GM23248 (cell line): ENCODE results near the gene SLC6A19. TPM values are rescaled to one million over a fixed set of nuclear protein-coding genes. Genes with fewer than 3 reads are reported as not detected.

Experiments
- DNase-seq: peaks from one replicate; pipeline ENCODE4 v3.0.0-alpha.2; 2015
- H2AFZ ChIP-seq: fragments of 200-600 bp; sonication (generic); 2 replicates; pipeline ENCODE4 v1.6.1; 2016; ENCODE audit warnings: antibody characterized with exemption
- H3F3A ChIP-seq: fragments of 200-600 bp; sonication (generic); 2 replicates; pipeline ENCODE4 v1.6.1; 2016; ENCODE audit warnings: mild to moderate bottlenecking, antibody characterized with exemption, mixed run types; ENCODE audit not compliant: insufficient read depth
- H3K27ac ChIP-seq: fragments of 200-600 bp; sonication (generic); 2 replicates; pipeline ENCODE4 v1.5.1; 2016; ENCODE audit warnings: mild to moderate bottlenecking
- H3K27me3 ChIP-seq: fragments of 200-600 bp; sonication (generic); replicated peaks from 2 replicates; pipeline ENCODE4 v1.6.1; 2016; ENCODE audit warnings: mild to moderate bottlenecking; ENCODE audit not compliant: insufficient read depth
- H3K36me3 ChIP-seq: fragments of 200-600 bp; sonication (generic); 2 replicates; pipeline ENCODE4 v1.6.1; 2016; ENCODE audit warnings: low read depth, mild to moderate bottlenecking
- H3K4me1 ChIP-seq: fragments of 200-600 bp; sonication (generic); 2 replicates; pipeline ENCODE4 v1.6.1; 2016; ENCODE audit warnings: mild to moderate bottlenecking; ENCODE audit not compliant: insufficient read depth
- H3K4me2 ChIP-seq: fragments of 200-600 bp; sonication (generic); one replicate; pipeline ENCODE4 v1.6.1; 2016; ENCODE audit warnings: mild to moderate bottlenecking; ENCODE audit not compliant: unreplicated experiment
- H3K4me3 ChIP-seq: fragments of 200-600 bp; sonication (generic); 2 replicates; pipeline ENCODE4 v1.5.1; 2016; ENCODE audit warnings: mild to moderate bottlenecking
- H3K79me2 ChIP-seq: fragments of 200-600 bp; sonication (generic); 2 replicates; pipeline ENCODE4 v1.6.1; 2016; ENCODE audit warnings: mild to moderate bottlenecking; ENCODE audit not compliant: insufficient read depth
- H3K9ac ChIP-seq: fragments of 200-600 bp; sonication (generic); 2 replicates; pipeline ENCODE4 v1.6.1; 2016; ENCODE audit warnings: mild to moderate bottlenecking
- H3K9me2 ChIP-seq: fragments of 200-600 bp; sonication (generic); 2 replicates; pipeline ENCODE4 v1.6.1; 2016; ENCODE audit warnings: mixed run types, mild to moderate bottlenecking, moderate library complexity; ENCODE audit not compliant: insufficient read depth
- H3K9me3 ChIP-seq: fragments of 200-600 bp; sonication (generic); one replicate; pipeline ENCODE4 v1.6.1; 2017; ENCODE audit warnings: low read depth
- H4K20me1 ChIP-seq: fragments of 200-600 bp; sonication (generic); 2 replicates; pipeline ENCODE4 v1.6.0; 2016; ENCODE audit not compliant: insufficient read depth
- EZH2 ChIP-seq: fragments of 200-600 bp; sonication (generic); IDR thresholded peaks from 2 replicates; pipeline ENCODE4 v1.6.1; 2018; ENCODE audit warnings: antibody characterized with exemption, mild to moderate bottlenecking; ENCODE audit not compliant: insufficient read depth, poor library complexity, severe bottlenecking
- EZH2phosphoT487 ChIP-seq: fragments of 200-600 bp; sonication (generic); IDR thresholded peaks from 2 replicates; pipeline ENCODE4 v1.6.1; 2018; ENCODE audit warnings: antibody characterized with exemption, moderate library complexity, mild to moderate bottlenecking, low read depth; ENCODE audit not compliant: insufficient read depth
- WGBS, 2 experiments: methylation state at CpG; one replicate each; pipeline ENCODE4 v1.1.6; 2015 to 2017; ENCODE audit warnings: low lambda C conversion rate in 2 of 2, low coverage in 1 of 2; ENCODE audit errors: missing lambda C conversion rate in 2 of 2; 5-methylcytosine and 5-hydroxymethylcytosine counted together
- in situ Hi-C: fragments of 300-500 bp; cut with MboI; formaldehyde crosslinking; loops from 2 replicates; pipeline ENCODE4 v1.15.0; 2020
- polyA plus RNA-seq: library from polyadenylated mRNA; unstranded; fragments of >200 nt; fragmentation: Nextera tagmentation; extraction: Ambion mirVana; gene quantifications from 2 replicates; pipeline ENCODE4 v1.2.1, GENCODE V29; 2016
- total RNA-seq: library from RNA; depleted of rRNA; stranded (reverse); fragments of >200 nt; shearing (Covaris generic); gene quantifications from 2 replicates; pipeline ENCODE4 v1.2.3, GENCODE V29; 2014

SLC6A19 gene
- total and polyA plus RNA-seq, 2 experiments from 2014 or later, result not detected

- H3K4me3 ChIP-seq, result no peak overlapping the region
- no peaks in the 10 kb centered on the region for H3K9me3 ChIP-seq
Observed at GRCh38 chr5:1256776-1257175, 55.4 kb downstream of the SLC6A19 start.

GRCh38 chr5:1257363-1257762, 56.0 kb downstream of the SLC6A19 start:
- Histone ChIP-seq H2AFZ (no peak overlapping the region), H4K20me1 (no peaks in the 10 kb centered on the region), H3K9me3 (no peaks in the 10 kb centered on the region), H3K79me2 (no peaks in the 10 kb centered on the region), H3K36me3 (no peaks in the 10 kb centered on the region), H3K4me1 (no peaks in the 10 kb centered on the region), H3K27ac (no peak overlapping the region), H3K27me3 (no peaks in the 10 kb centered on the region), H3K9me2 (no peaks in the 10 kb centered on the region), H3K4me2 (no peak overlapping the region), H3K4me3 (no peak overlapping the region), H3F3A (no peaks in the 10 kb centered on the region), H3K9ac (no peak overlapping the region)
- WGBS, 2 experiments, result 51 to 63% methylated on average over 17 of the region's 17 CpGs
- in situ Hi-C loops, result no loop called here
- TF ChIP-seq EZH2phosphoT487 (no peak), EZH2 (no peak)
- no peak for DNase-seq

More at GRCh38 chr5:1256776-1257175, 55.4 kb downstream of the SLC6A19 start:
- H3K79me2 ChIP-seq, result no peaks in the 10 kb centered on the region
- in situ Hi-C loops, result no loop called here
- WGBS, 2 experiments, result 36 to 51% methylated on average over 23 of the region's 23 CpGs
- H3F3A ChIP-seq, result no peaks in the 10 kb centered on the region
- no peak for TF ChIP-seq EZH2phosphoT487
- no peak for TF ChIP-seq EZH2
- H4K20me1 ChIP-seq, result no peaks in the 10 kb centered on the region
- H3K4me1 ChIP-seq, result no peaks in the 10 kb centered on the region
- no peak overlapping the region for H2AFZ ChIP-seq
- H3K9me2 ChIP-seq, result no peaks in the 10 kb centered on the region
- H3K36me3 ChIP-seq, result no peaks in the 10 kb centered on the region
- H3K27ac ChIP-seq, result no peak overlapping the region
- no peak overlapping the region for H3K9ac ChIP-seq
- no peak overlapping the region for H3K4me2 ChIP-seq
- H3K27me3 ChIP-seq, result no peaks in the 10 kb centered on the region
- DNase-seq, result no peak

- Histone ChIP-seq H3K27me3 (no peaks in the 10 kb centered on the region), H4K20me1 (no peaks in the 10 kb centered on the region), H3K79me2 (no peaks in the 10 kb centered on the region), H3F3A (no peaks in the 10 kb centered on the region), H3K36me3 (no peaks in the 10 kb centered on the region), H3K4me1 (no peaks in the 10 kb centered on the region), H3K27ac (no peak overlapping the region), H2AFZ (no peak overlapping the region), H3K4me2 (no peak overlapping the region), H3K9me2 (no peaks in the 10 kb centered on the region), H3K4me3 (no peak overlapping the region), H3K9ac (no peak overlapping the region), H3K9me3 (no peaks in the 10 kb centered on the region)
- 35 to 45% methylated on average over 13 of the region's 13 CpGs for WGBS, 2 experiments
- in situ Hi-C loops, result no loop called here
- TF ChIP-seq EZH2 (no peak), EZH2phosphoT487 (no peak)
- no peak for DNase-seq
Observed at GRCh38 chr5:1257841-1258240, 56.4 kb downstream of the SLC6A19 start.

- Histone ChIP-seq H3K9me3 (no peaks in the 10 kb centered on the region), H3F3A (no peaks in the 10 kb centered on the region), H4K20me1 (no peaks in the 10 kb centered on the region), H3K36me3 (no peaks in the 10 kb centered on the region), H2AFZ (no peak overlapping the region), H3K27me3 (no peaks in the 10 kb centered on the region), H3K27ac (no peak overlapping the region), H3K4me1 (no peaks in the 10 kb centered on the region), H3K9me2 (no peaks in the 10 kb centered on the region), H3K4me3 (no peak overlapping the region), H3K4me2 (no peak overlapping the region), H3K9ac (no peak overlapping the region), H3K79me2 (no peaks in the 10 kb centered on the region)
- TF ChIP-seq EZH2, result no peak
- TF ChIP-seq EZH2phosphoT487, result no peak
- 72 to 75% methylated on average over 14 to 23 of the region's 23 CpGs for WGBS, 2 experiments
- no peak for DNase-seq
- in situ Hi-C loops, result no loop called here
Observed at GRCh38 chr5:1259806-1260480, 58.5 kb downstream of the SLC6A19 start.
